DMS79 (cell line): ENCODE results near the gene ERC2.

Experiments used
- DNase-seq: peaks from one replicate; lab custom pipeline; 2025; lab: John Stamatoyannopoulos, UW

The ERC2 gene

GRCh38 chr3:56366641-56367162 is 101.6 kb downstream of the ERC2 start:
- no peak for DNase-seq

GRCh38 chr3:56365905-56366640 is 102.2 kb downstream of the ERC2 start:
- DNase-seq = no peak

GRCh38 chr3:56364665-56365064 is 103.6 kb downstream of the ERC2 start:
- DNase-seq = no peak

- no peak for DNase-seq
These were observed 104.5 kb downstream of the ERC2 start for GRCh38 chr3:56363720-56364119.

- no peak for DNase-seq
These were observed 106.5 kb downstream of the ERC2 start for GRCh38 chr3:56361731-56362130.

GRCh38 chr3:56357266-56357665 is 111.0 kb downstream of the ERC2 start:
- peak; percentile 51 for DNase-seq

- DNase-seq = no peak
These were observed 111.5 kb downstream of the ERC2 start for GRCh38 chr3:56356808-56357207.

- no peak for DNase-seq
These were observed 112.6 kb downstream of the ERC2 start for GRCh38 chr3:56355570-56356185.

GRCh38 chr3:56351537-56351936 is 116.7 kb downstream of the ERC2 start:
- DNase-seq = no peak

GRCh38 chr3:56347219-56347871 is 120.9 kb downstream of the ERC2 start:
- DNase-seq = no peak

- peak; percentile 40 for DNase-seq
These were observed 125.8 kb downstream of the ERC2 start for GRCh38 chr3:56342475-56342874.

GRCh38 chr3:56339671-56340070 is 128.6 kb downstream of the ERC2 start:
- DNase-seq = no peak

GRCh38 chr3:56339244-56339643 is 129.0 kb downstream of the ERC2 start:
- no peak for DNase-seq

GRCh38 chr3:56336023-56336422 is 132.2 kb downstream of the ERC2 start:
- no peak for DNase-seq

GRCh38 chr3:56324473-56324872 is 143.8 kb downstream of the ERC2 start:
- DNase-seq = no peak

GRCh38 chr3:56323986-56324420 is 144.3 kb downstream of the ERC2 start:
- no peak for DNase-seq

- DNase-seq = no peak
These were observed 145.4 kb downstream of the ERC2 start for GRCh38 chr3:56322862-56323261.

GRCh38 chr3:56321892-56322291 is 146.4 kb downstream of the ERC2 start:
- no peak for DNase-seq

GRCh38 chr3:56321383-56321782 is 146.9 kb downstream of the ERC2 start:
- no peak for DNase-seq

GRCh38 chr3:56320883-56321282 is 147.4 kb downstream of the ERC2 start:
- DNase-seq = no peak

- DNase-seq = no peak
These were observed 149.4 kb downstream of the ERC2 start for GRCh38 chr3:56318891-56319290.

- DNase-seq = no peak
These were observed 151.3 kb downstream of the ERC2 start for GRCh38 chr3:56316944-56317343.

GRCh38 chr3:56314842-56315241 is 153.4 kb downstream of the ERC2 start:
- no peak for DNase-seq
